ENCODE data around the gene RNU11.

RNU11 gene

GRCh38 chr1:28648474-28649198 lies at the start of gene RNU11:
RNU11 (plus strand) TSS chr1:28648600.
- Histone ChIP-seq H3K4me1 (ENCODE audit: control insufficient read depth, low read depth, low read length) (peaks cover 7% of the 10 kb centered on the region), H3K4me3 (ENCODE audit: low read length) (peak within 1 kb of the TSS; percentile 48), H3K27ac (ENCODE audit: low read length) (peak within 1 kb of the TSS; percentile 100)

GRCh38 chr1:28601696-28602095 lies 46.7 kb upstream of the RNU11 start:
- H3K36me3 ChIP-seq (ENCODE audit: control insufficient read depth, low read depth, low read length), result peaks cover 14% of the 10 kb centered on the region
- H3K9ac ChIP-seq (ENCODE audit: low read length), result no peak overlapping the region
- no peak overlapping the region for H3K27ac ChIP-seq (ENCODE audit: low read length)
- no peaks in the 10 kb centered on the region for H3K27me3 ChIP-seq (ENCODE audit: control insufficient read depth, insufficient read depth, low read length)
- no peak overlapping the region for H3K4me3 ChIP-seq (ENCODE audit: low read length)
- no peaks in the 10 kb centered on the region for H3K9me3 ChIP-seq (ENCODE audit: control insufficient read depth, low read depth, low read length)
- H3K4me1 ChIP-seq (ENCODE audit: control insufficient read depth, low read depth, low read length), result no peaks in the 10 kb centered on the region

More at GRCh38 chr1:28648474-28649198, at the start of gene RNU11:
- no peaks in the 10 kb centered on the region for H3K27me3 ChIP-seq (ENCODE audit: control insufficient read depth, insufficient read depth, low read length)
- H3K9me3 ChIP-seq (ENCODE audit: control insufficient read depth, low read depth, low read length), result no peaks in the 10 kb centered on the region
- peak within 1 kb of the TSS; percentile 93 for H3K9ac ChIP-seq (ENCODE audit: low read length)
- H3K36me3 ChIP-seq (ENCODE audit: control insufficient read depth, low read depth, low read length), result no peaks in the 10 kb centered on the region

GRCh38 chr1:28602536-28603439 lies 45.6 kb upstream of the RNU11 start:
- Histone ChIP-seq H3K9me3 (ENCODE audit: control insufficient read depth, low read depth, low read length) (no peaks in the 10 kb centered on the region), H3K27ac (ENCODE audit: low read length) (no peak overlapping the region), H3K4me3 (ENCODE audit: low read length) (no peak overlapping the region), H3K4me1 (ENCODE audit: control insufficient read depth, low read depth, low read length) (no peaks in the 10 kb centered on the region), H3K27me3 (ENCODE audit: control insufficient read depth, insufficient read depth, low read length) (no peaks in the 10 kb centered on the region), H3K9ac (ENCODE audit: low read length) (no peak overlapping the region), H3K36me3 (ENCODE audit: control insufficient read depth, low read depth, low read length) (peaks cover 14% of the 10 kb centered on the region)

- no peaks in the 10 kb centered on the region for H3K9me3 ChIP-seq (ENCODE audit: control insufficient read depth, low read depth, low read length)
- no peaks in the 10 kb centered on the region for H3K27me3 ChIP-seq (ENCODE audit: control insufficient read depth, insufficient read depth, low read length)
- no peak overlapping the region for H3K27ac ChIP-seq (ENCODE audit: low read length)
- no peak overlapping the region for H3K4me3 ChIP-seq (ENCODE audit: low read length)
- peaks cover 14% of the 10 kb centered on the region for H3K36me3 ChIP-seq (ENCODE audit: control insufficient read depth, low read depth, low read length)
- no peaks in the 10 kb centered on the region for H3K4me1 ChIP-seq (ENCODE audit: control insufficient read depth, low read depth, low read length)
- H3K9ac ChIP-seq (ENCODE audit: low read length), result no peak overlapping the region
Measured at GRCh38 chr1:28604411-28604810, 44.0 kb upstream of the RNU11 start.

DNA sequence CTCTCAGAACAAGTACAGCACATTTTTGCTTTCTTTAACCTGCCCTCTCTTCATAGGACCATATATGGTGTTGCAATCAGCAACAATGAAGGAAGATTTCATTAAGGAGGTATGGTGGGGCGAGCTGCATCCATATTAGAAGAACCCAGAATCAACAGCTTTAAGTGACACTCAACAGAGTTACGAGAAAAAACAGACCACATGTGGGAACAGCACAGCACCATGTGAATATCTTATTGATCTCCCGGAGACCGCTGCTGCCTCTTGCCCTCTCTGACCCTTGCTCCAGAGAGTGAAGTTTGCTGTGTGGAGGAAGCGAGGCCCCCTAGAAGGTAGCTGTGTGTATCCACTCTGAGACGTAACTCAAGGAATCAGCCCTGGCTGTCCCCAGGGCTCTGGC lies 43.4 kb upstream of the RNU11 start:
- Histone ChIP-seq H3K4me3 (ENCODE audit: low read length) (no peak overlapping the region), H3K9me3 (ENCODE audit: control insufficient read depth, low read depth, low read length) (no peaks in the 10 kb centered on the region), H3K9ac (ENCODE audit: low read length) (no peak overlapping the region), H3K27me3 (ENCODE audit: control insufficient read depth, insufficient read depth, low read length) (no peaks in the 10 kb centered on the region), H3K27ac (ENCODE audit: low read length) (no peak overlapping the region), H3K4me1 (ENCODE audit: control insufficient read depth, low read depth, low read length) (no peaks in the 10 kb centered on the region), H3K36me3 (ENCODE audit: control insufficient read depth, low read depth, low read length) (peaks cover 14% of the 10 kb centered on the region)

DNA sequence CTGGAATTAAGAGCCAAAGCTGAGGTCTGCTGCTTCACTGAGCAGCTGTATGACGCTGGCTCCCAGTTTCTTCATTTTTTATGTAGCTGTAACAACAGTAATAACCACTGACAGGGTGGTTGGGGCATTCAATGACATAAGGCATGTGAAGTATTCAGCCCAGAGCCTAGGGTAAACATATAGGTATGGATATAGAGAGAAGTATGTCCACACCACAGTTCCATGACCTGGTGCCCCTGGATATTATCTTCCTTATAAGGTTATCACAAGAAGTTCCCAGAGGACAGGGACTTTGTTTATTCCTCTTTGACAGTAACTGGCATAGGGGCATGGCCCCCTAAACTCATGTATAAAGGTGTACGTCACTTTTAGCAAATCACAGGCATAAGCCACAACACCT lies 41.6 kb upstream of the RNU11 start:
- Histone ChIP-seq H3K9ac (ENCODE audit: low read length) (no peak overlapping the region), H3K27me3 (ENCODE audit: control insufficient read depth, insufficient read depth, low read length) (no peaks in the 10 kb centered on the region), H3K36me3 (ENCODE audit: control insufficient read depth, low read depth, low read length) (peaks cover 19% of the 10 kb centered on the region), H3K4me1 (ENCODE audit: control insufficient read depth, low read depth, low read length) (no peaks in the 10 kb centered on the region), H3K4me3 (ENCODE audit: low read length) (no peak overlapping the region), H3K9me3 (ENCODE audit: control insufficient read depth, low read depth, low read length) (no peaks in the 10 kb centered on the region), H3K27ac (ENCODE audit: low read length) (no peak overlapping the region)

DNA sequence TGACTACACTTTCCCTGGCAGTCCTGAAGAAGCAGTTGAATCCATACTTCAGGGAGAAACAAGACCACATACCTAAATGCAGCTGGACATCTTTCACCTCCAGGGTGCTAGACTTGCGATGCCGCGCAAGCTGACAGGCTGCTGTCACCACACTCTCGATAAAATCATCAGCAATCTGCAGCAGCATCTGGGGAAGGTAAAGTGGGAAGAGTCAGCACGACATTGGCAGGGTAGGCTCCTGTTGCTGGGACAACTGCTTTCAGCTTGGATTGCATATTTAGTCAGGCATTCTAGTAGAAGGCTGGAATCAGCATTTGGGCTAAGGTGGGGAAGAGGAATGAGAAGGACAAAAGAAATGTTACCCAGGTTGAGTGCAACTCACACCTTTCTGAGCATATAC lies 35.2 kb upstream of the RNU11 start:
- H3K27ac ChIP-seq (ENCODE audit: low read length), result no peak overlapping the region
- H3K4me3 ChIP-seq (ENCODE audit: low read length), result no peak overlapping the region
- no peaks in the 10 kb centered on the region for H3K4me1 ChIP-seq (ENCODE audit: control insufficient read depth, low read depth, low read length)
- no peaks in the 10 kb centered on the region for H3K9me3 ChIP-seq (ENCODE audit: control insufficient read depth, low read depth, low read length)
- peaks cover 31% of the 10 kb centered on the region for H3K36me3 ChIP-seq (ENCODE audit: control insufficient read depth, low read depth, low read length)
- H3K27me3 ChIP-seq (ENCODE audit: control insufficient read depth, insufficient read depth, low read length), result no peaks in the 10 kb centered on the region
- H3K9ac ChIP-seq (ENCODE audit: low read length), result no peak overlapping the region

GRCh38 chr1:28631713-28632112 lies 16.7 kb upstream of the RNU11 start:
- no peaks in the 10 kb centered on the region for H3K9me3 ChIP-seq (ENCODE audit: control insufficient read depth, low read depth, low read length)
- H3K36me3 ChIP-seq (ENCODE audit: control insufficient read depth, low read depth, low read length), result no peaks in the 10 kb centered on the region
- H3K27me3 ChIP-seq (ENCODE audit: control insufficient read depth, insufficient read depth, low read length), result no peaks in the 10 kb centered on the region
- no peak overlapping the region for H3K27ac ChIP-seq (ENCODE audit: low read length)
- H3K4me3 ChIP-seq (ENCODE audit: low read length), result no peak overlapping the region
- no peak overlapping the region for H3K9ac ChIP-seq (ENCODE audit: low read length)
- H3K4me1 ChIP-seq (ENCODE audit: control insufficient read depth, low read depth, low read length), result no peaks in the 10 kb centered on the region

- no peaks in the 10 kb centered on the region for H3K4me1 ChIP-seq (ENCODE audit: control insufficient read depth, low read depth, low read length)
Measured at GRCh38 chr1:28632560-28632959, 15.8 kb upstream of the RNU11 start.

DNA sequence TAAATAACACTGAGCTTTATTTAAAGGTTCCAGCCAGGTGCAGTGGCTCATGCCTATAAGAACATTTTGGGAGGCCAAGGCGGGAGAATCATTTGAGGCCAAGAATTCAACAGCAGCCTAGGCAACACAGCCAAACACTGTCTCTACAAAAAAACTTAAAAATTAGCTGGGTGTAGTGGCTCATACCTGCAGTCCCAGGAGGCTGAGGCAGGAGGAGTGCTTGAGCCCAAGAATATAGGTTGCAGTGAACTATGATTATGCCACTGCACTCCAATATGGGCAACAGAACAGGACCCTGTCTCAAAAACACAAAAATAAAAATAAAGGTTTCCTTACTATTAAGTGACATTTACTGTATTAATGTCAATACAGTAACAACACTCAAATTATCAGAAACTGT lies 7.6 kb upstream of the RNU11 start:
- H3K9me3 ChIP-seq (ENCODE audit: control insufficient read depth, low read depth, low read length), result no peaks in the 10 kb centered on the region
- H3K4me3 ChIP-seq (ENCODE audit: low read length), result no peak overlapping the region
- H3K36me3 ChIP-seq (ENCODE audit: control insufficient read depth, low read depth, low read length), result no peaks in the 10 kb centered on the region
- no peak overlapping the region for H3K9ac ChIP-seq (ENCODE audit: low read length)
- H3K27me3 ChIP-seq (ENCODE audit: control insufficient read depth, insufficient read depth, low read length), result no peaks in the 10 kb centered on the region
- peaks cover 9% of the 10 kb centered on the region for H3K4me1 ChIP-seq (ENCODE audit: control insufficient read depth, low read depth, low read length)
- no peak overlapping the region for H3K27ac ChIP-seq (ENCODE audit: low read length)

More at GRCh38 chr1:28632560-28632959, 15.8 kb upstream of the RNU11 start:
- Histone ChIP-seq H3K27me3 (ENCODE audit: control insufficient read depth, insufficient read depth, low read length) (no peaks in the 10 kb centered on the region), H3K9me3 (ENCODE audit: control insufficient read depth, low read depth, low read length) (no peaks in the 10 kb centered on the region), H3K9ac (ENCODE audit: low read length) (no peak overlapping the region), H3K4me3 (ENCODE audit: low read length) (no peak overlapping the region), H3K27ac (ENCODE audit: low read length) (no peak overlapping the region), H3K36me3 (ENCODE audit: control insufficient read depth, low read depth, low read length) (no peaks in the 10 kb centered on the region)

DNA sequence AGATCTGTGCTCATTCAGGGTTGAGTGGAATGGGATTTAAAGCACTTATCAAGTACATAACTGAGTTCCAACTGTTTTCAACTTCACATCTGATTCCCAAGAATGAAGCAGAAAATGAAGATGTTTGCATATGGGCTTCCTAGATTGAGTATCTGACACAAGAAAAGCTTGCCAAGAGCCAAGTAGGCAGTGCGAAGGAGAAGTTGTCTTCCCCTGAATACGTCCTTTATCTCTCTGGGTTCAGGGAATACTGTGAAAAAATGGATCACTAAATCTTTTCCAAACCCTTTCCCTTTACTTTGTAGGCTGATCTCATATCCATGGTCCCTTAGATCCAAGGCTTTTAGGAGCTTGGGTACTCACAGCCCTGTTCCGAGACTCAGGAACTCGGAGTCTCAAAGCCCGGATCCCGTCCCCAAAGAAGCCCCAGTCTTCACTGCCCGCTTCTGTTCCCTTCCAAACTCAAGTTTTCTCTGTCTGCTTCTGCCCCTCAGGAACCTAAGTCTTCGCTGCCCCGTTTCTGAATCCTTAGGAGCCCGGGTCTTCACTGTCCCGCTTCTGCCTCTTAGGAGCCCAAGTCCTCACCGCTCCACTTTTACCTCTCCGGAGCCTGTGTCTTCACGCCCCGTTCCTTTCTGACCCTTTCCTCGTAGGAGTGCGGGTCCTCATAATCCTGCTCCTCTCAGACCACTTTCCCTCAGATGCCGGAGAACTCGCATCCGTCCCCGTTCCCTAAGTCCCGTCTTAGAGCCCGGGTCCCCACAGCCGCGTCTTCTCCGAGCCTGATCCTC lies 6.1 kb upstream of the RNU11 start:
- Histone ChIP-seq H3K27ac (ENCODE audit: low read length) (peak overlapping the region; percentile 73), H3K9ac (ENCODE audit: low read length) (peak overlapping the region; percentile 83), H3K36me3 (ENCODE audit: control insufficient read depth, low read depth, low read length) (no peaks in the 10 kb centered on the region), H3K27me3 (ENCODE audit: control insufficient read depth, insufficient read depth, low read length) (no peaks in the 10 kb centered on the region), H3K4me1 (ENCODE audit: control insufficient read depth, low read depth, low read length) (peaks cover 9% of the 10 kb centered on the region), H3K4me3 (ENCODE audit: low read length) (peak overlapping the region; percentile 91), H3K9me3 (ENCODE audit: control insufficient read depth, low read depth, low read length) (no peaks in the 10 kb centered on the region)

Measured in iPS-18a (cell line).